Measurements from ENCODE around the gene STK40. TPM values are rescaled to one million over a fixed set of nuclear protein-coding genes. Genes with fewer than 3 reads are reported as not detected.

Gene STK40
- polyA plus RNA-seq, 1 donor, result 36.6 TPM

- Histone ChIP-seq H3K9me3 (ENCODE audit: control insufficient read depth, low read depth, low read length) (no peaks in the 10 kb centered on the region), H3K27ac (ENCODE audit: low read length) (no peak overlapping the region), H3K27me3 (ENCODE audit: control insufficient read depth, insufficient read depth, low read length) (no peaks in the 10 kb centered on the region), H3K4me3 (ENCODE audit: low read length) (no peak overlapping the region), H3K36me3 (ENCODE audit: control insufficient read depth, insufficient read depth, low read length) (peaks cover 2% of the 10 kb centered on the region), H3K4me1 (ENCODE audit: control insufficient read depth, insufficient read depth, low read length) (peaks cover 45% of the 10 kb centered on the region)
- 80% methylated on average over 1 of the region's 4 CpGs for WGBS (ENCODE audit: insufficient coverage, low lambda C conversion rate)
- DNase-seq, result no peak
Measured at GRCh38 chr1:36377791-36378492, 7.8 kb downstream of the STK40 start.

DNA sequence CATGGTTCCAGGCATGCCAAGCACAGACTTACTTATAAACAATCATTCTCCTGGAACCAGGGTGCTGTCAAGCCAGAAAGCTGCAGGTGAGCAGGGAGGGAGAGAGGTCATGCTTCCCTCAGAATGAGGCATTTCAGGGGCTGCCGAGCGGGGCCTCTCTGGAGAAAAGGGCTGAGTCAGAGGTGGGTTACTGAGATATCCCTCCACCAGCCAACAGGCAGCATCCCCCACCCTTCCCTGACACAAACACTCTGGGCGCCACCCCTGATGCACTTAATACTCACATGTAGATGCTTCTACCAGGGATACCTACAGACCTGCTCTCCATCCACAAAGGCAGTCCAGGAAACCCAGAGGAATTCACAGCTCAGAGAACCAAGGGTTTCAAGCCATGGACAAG lies 13.1 kb downstream of the STK40 start:
- Histone ChIP-seq H3K4me3 (ENCODE audit: low read length) (no peak overlapping the region), H3K4me1 (ENCODE audit: control insufficient read depth, insufficient read depth, low read length) (peaks cover 57% of the 10 kb centered on the region), H3K27ac (ENCODE audit: low read length) (peak overlapping the region; percentile 98), H3K9me3 (ENCODE audit: control insufficient read depth, low read depth, low read length) (no peaks in the 10 kb centered on the region), H3K36me3 (ENCODE audit: control insufficient read depth, insufficient read depth, low read length) (peaks cover 9% of the 10 kb centered on the region), H3K27me3 (ENCODE audit: control insufficient read depth, insufficient read depth, low read length) (no peaks in the 10 kb centered on the region)
- DNase-seq, result no peak
- WGBS (ENCODE audit: insufficient coverage, low lambda C conversion rate), result no CpG with 5 or more reads among the region's 3 CpGs

GRCh38 chr1:36369061-36369861 lies 16.5 kb downstream of the STK40 start:
- Histone ChIP-seq H3K36me3 (ENCODE audit: control insufficient read depth, insufficient read depth, low read length) (peaks cover 27% of the 10 kb centered on the region), H3K27ac (ENCODE audit: low read length) (peak overlapping the region; percentile 5)
- no CpG with 5 or more reads among the region's 7 CpGs for WGBS (ENCODE audit: insufficient coverage, low lambda C conversion rate)

DNA sequence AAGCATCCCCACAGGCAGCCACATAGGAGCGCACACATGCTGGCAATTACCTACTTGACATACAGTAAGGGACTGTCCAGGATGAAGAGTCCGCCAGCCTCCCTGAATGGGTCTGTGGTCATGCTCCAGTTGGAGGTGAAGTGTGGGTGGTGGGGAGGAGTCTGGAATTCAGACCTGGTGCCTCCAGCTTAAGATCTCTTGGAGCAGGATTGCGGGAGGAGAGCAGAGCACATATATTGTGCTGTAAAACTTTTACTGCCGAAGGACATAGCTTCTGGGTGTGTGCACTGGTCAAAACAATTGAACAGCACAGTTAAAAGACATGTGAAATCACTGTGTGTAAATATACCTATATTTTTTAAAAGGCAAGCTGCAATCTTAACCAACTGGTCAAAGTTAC lies 17.9 kb downstream of the STK40 start:
- peaks cover 31% of the 10 kb centered on the region for H3K36me3 ChIP-seq (ENCODE audit: control insufficient read depth, insufficient read depth, low read length)
- peak overlapping the region; percentile 27 for H3K27ac ChIP-seq (ENCODE audit: low read length)
- H3K9me3 ChIP-seq (ENCODE audit: control insufficient read depth, low read depth, low read length), result no peaks in the 10 kb centered on the region
- H3K27me3 ChIP-seq (ENCODE audit: control insufficient read depth, insufficient read depth, low read length), result no peaks in the 10 kb centered on the region
- 20% methylated on average over 1 of the region's 4 CpGs for WGBS (ENCODE audit: insufficient coverage, low lambda C conversion rate)
- no peak overlapping the region for H3K4me3 ChIP-seq (ENCODE audit: low read length)
- H3K4me1 ChIP-seq (ENCODE audit: control insufficient read depth, insufficient read depth, low read length), result peaks cover 31% of the 10 kb centered on the region
- DNase-seq, result peak in 1 of 2 donors; percentile 45

More at GRCh38 chr1:36369061-36369861, 16.5 kb downstream of the STK40 start:
- Histone ChIP-seq H3K9me3 (ENCODE audit: control insufficient read depth, low read depth, low read length) (no peaks in the 10 kb centered on the region), H3K4me3 (ENCODE audit: low read length) (no peak overlapping the region), H3K4me1 (ENCODE audit: control insufficient read depth, insufficient read depth, low read length) (peaks cover 44% of the 10 kb centered on the region), H3K27me3 (ENCODE audit: control insufficient read depth, insufficient read depth, low read length) (no peaks in the 10 kb centered on the region)
- DNase-seq, result peak; percentile 64 to 83

GRCh38 chr1:36367066-36367465 lies 18.7 kb downstream of the STK40 start:
- Histone ChIP-seq H3K27ac (ENCODE audit: low read length) (peak overlapping the region; percentile 27), H3K27me3 (ENCODE audit: control insufficient read depth, insufficient read depth, low read length) (no peaks in the 10 kb centered on the region), H3K4me1 (ENCODE audit: control insufficient read depth, insufficient read depth, low read length) (peaks cover 24% of the 10 kb centered on the region), H3K9me3 (ENCODE audit: control insufficient read depth, low read depth, low read length) (no peaks in the 10 kb centered on the region), H3K36me3 (ENCODE audit: control insufficient read depth, insufficient read depth, low read length) (peaks cover 35% of the 10 kb centered on the region), H3K4me3 (ENCODE audit: low read length) (no peak overlapping the region)
- no peak for DNase-seq
- WGBS (ENCODE audit: insufficient coverage, low lambda C conversion rate), result no CpG with 5 or more reads among the region's 5 CpGs

DNA sequence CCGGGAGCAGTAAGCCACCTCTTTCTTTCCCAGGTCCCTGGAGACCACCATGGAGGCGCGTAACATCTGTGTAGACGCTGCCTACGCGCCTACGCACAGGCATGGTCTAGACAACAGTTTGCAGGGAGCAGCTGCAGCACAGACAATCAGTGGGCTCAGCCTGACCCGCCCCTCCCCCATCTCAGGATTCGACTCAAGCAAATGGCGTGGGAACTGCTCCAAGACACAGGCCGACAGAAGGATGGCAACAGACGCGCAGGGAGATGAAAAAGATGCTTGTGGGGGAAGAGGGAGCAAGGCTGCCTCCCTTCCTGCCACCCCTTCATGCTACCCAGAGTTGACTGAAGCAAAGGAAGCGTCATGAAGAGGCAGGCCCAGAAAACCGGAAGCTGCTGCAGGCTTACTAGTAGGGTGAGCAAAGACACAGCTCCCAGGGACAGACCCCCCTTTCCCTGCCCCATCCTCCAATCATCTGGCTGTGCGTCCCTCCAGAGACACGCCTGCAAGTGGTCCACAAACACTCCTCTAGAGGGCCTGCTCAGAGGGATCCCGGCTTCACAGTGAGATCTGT lies 19.5 kb downstream of the STK40 start:
- no CpG with 5 or more reads among the region's 18 CpGs for WGBS (ENCODE audit: insufficient coverage, low lambda C conversion rate)
- H3K4me1 ChIP-seq (ENCODE audit: control insufficient read depth, insufficient read depth, low read length), result peaks cover 18% of the 10 kb centered on the region

GRCh38 chr1:36365381-36365780 lies 20.3 kb downstream of the STK40 start:
- Histone ChIP-seq H3K9me3 (ENCODE audit: control insufficient read depth, low read depth, low read length) (no peaks in the 10 kb centered on the region), H3K4me3 (ENCODE audit: low read length) (no peak overlapping the region), H3K27ac (ENCODE audit: low read length) (no peak overlapping the region), H3K4me1 (ENCODE audit: control insufficient read depth, insufficient read depth, low read length) (peaks cover 18% of the 10 kb centered on the region), H3K27me3 (ENCODE audit: control insufficient read depth, insufficient read depth, low read length) (no peaks in the 10 kb centered on the region), H3K36me3 (ENCODE audit: control insufficient read depth, insufficient read depth, low read length) (peaks cover 46% of the 10 kb centered on the region)
- no peak for DNase-seq
- no CpG with 5 or more reads among the region's 1 CpG for WGBS (ENCODE audit: insufficient coverage, low lambda C conversion rate)

More for the DNA sequence above, 19.5 kb downstream of the STK40 start:
- H3K9me3 ChIP-seq (ENCODE audit: control insufficient read depth, low read depth, low read length), result no peaks in the 10 kb centered on the region
- peaks cover 44% of the 10 kb centered on the region for H3K36me3 ChIP-seq (ENCODE audit: control insufficient read depth, insufficient read depth, low read length)
- no peaks in the 10 kb centered on the region for H3K27me3 ChIP-seq (ENCODE audit: control insufficient read depth, insufficient read depth, low read length)
- DNase-seq, result peak; percentile 43 to 52
- H3K27ac ChIP-seq (ENCODE audit: low read length), result peak overlapping the region; percentile 57
- H3K4me3 ChIP-seq (ENCODE audit: low read length), result no peak overlapping the region

- no peaks in the 10 kb centered on the region for H3K27me3 ChIP-seq (ENCODE audit: control insufficient read depth, insufficient read depth, low read length)
- H3K4me1 ChIP-seq (ENCODE audit: control insufficient read depth, insufficient read depth, low read length), result no peaks in the 10 kb centered on the region
- no peaks in the 10 kb centered on the region for H3K9me3 ChIP-seq (ENCODE audit: control insufficient read depth, low read depth, low read length)
- H3K27ac ChIP-seq (ENCODE audit: low read length), result no peak overlapping the region
- H3K4me3 ChIP-seq (ENCODE audit: low read length), result no peak overlapping the region
- no CpG with 5 or more reads among the region's 6 CpGs for WGBS (ENCODE audit: insufficient coverage, low lambda C conversion rate)
- no peak for DNase-seq
- peaks cover 66% of the 10 kb centered on the region for H3K36me3 ChIP-seq (ENCODE audit: control insufficient read depth, insufficient read depth, low read length)
Measured at GRCh38 chr1:36359911-36360550, 25.7 kb downstream of the STK40 start.

DNA sequence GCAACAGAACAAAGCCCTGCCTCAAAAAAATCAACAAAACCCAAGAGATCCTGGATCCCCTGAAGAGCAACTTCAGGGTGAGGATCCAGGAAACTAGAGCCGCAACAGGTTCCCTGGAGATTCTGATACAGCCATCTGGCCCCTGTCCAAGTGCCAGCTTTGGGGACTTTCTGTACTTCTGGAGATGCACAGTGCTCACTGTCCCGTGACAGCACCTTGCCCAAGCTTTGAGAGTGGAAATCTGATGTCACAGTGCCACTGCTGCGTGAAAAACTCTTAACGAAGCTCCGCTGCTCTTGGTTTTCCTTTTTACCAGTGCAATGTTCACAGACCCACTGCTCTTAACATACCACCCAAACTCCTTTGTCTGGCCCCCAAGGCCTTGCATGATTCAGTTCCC lies 26.3 kb downstream of the STK40 start:
- WGBS (ENCODE audit: insufficient coverage, low lambda C conversion rate), result no CpG with 5 or more reads among the region's 5 CpGs
- peaks cover 72% of the 10 kb centered on the region for H3K36me3 ChIP-seq (ENCODE audit: control insufficient read depth, insufficient read depth, low read length)
- H3K4me3 ChIP-seq (ENCODE audit: low read length), result no peak overlapping the region

GRCh38 chr1:36358514-36359084 lies 27.1 kb downstream of the STK40 start:
- Histone ChIP-seq H3K4me1 (ENCODE audit: control insufficient read depth, insufficient read depth, low read length) (no peaks in the 10 kb centered on the region), H3K36me3 (ENCODE audit: control insufficient read depth, insufficient read depth, low read length) (peaks cover 78% of the 10 kb centered on the region), H3K4me3 (ENCODE audit: low read length) (no peak overlapping the region), H3K27me3 (ENCODE audit: control insufficient read depth, insufficient read depth, low read length) (no peaks in the 10 kb centered on the region), H3K9me3 (ENCODE audit: control insufficient read depth, low read depth, low read length) (no peaks in the 10 kb centered on the region), H3K27ac (ENCODE audit: low read length) (no peak overlapping the region)
- WGBS (ENCODE audit: insufficient coverage, low lambda C conversion rate), result 100% methylated on average over 4 of the region's 13 CpGs
- no peak for DNase-seq

More for the DNA sequence above, 26.3 kb downstream of the STK40 start:
- no peak for DNase-seq
- no peak overlapping the region for H3K27ac ChIP-seq (ENCODE audit: low read length)
- H3K4me1 ChIP-seq (ENCODE audit: control insufficient read depth, insufficient read depth, low read length), result no peaks in the 10 kb centered on the region
- H3K9me3 ChIP-seq (ENCODE audit: control insufficient read depth, low read depth, low read length), result no peaks in the 10 kb centered on the region
- H3K27me3 ChIP-seq (ENCODE audit: control insufficient read depth, insufficient read depth, low read length), result no peaks in the 10 kb centered on the region

Data from large intestine (tissue), 3 donors.